CD4-positive, alpha-beta T cell treated with Interleukin-17A for 4 hours (primary cell): ENCODE data around the gene AATF.

Experiments
- DNase-seq: peaks from one replicate; pipeline ENCODE4 v3.0.0-alpha.2; 2020; ENCODE audit warnings: mixed read lengths

Gene AATF

GRCh38 chr17:36931697-36932382 lies 16.9 kb upstream of the AATF start:
- no peak for DNase-seq

GRCh38 chr17:36932383-36932693 lies 16.4 kb upstream of the AATF start:
- no peak for DNase-seq

- DNase-seq = no peak
Measured at GRCh38 chr17:36932694-36933511, 15.9 kb upstream of the AATF start.

GRCh38 chr17:36933512-36934143 lies 15.1 kb upstream of the AATF start:
- DNase-seq = no peak

GRCh38 chr17:36934144-36934691 lies 14.5 kb upstream of the AATF start:
- DNase-seq = no peak

GRCh38 chr17:36934692-36935630 lies 13.8 kb upstream of the AATF start:
- peak; percentile 30 for DNase-seq

- peak; percentile 26 for DNase-seq
Measured at GRCh38 chr17:36935671-36936454, 12.9 kb upstream of the AATF start.

- DNase-seq = no peak
Measured at GRCh38 chr17:36936455-36937000, 12.2 kb upstream of the AATF start.

- DNase-seq = peak; percentile 19
Measured at GRCh38 chr17:36937001-36937958, 11.5 kb upstream of the AATF start, which contains the start of gene LHX1. TSS of gene LHX1 (plus strand) at chr17:36937475. CDS start at chr17:36938198, 723 bp downstream.

GRCh38 chr17:36937959-36938565 lies 10.7 kb upstream of the AATF start:
- peak; percentile 27 for DNase-seq

GRCh38 chr17:36938566-36939051 lies 10.1 kb upstream of the AATF start:
- DNase-seq = no peak

GRCh38 chr17:36939052-36939801 lies 9.5 kb upstream of the AATF start:
- DNase-seq = no peak

- no peak for DNase-seq
Measured at GRCh38 chr17:36939802-36940312, 8.9 kb upstream of the AATF start.

- DNase-seq = no peak
Measured at GRCh38 chr17:36940313-36941264, 8.2 kb upstream of the AATF start.

- no peak for DNase-seq
Measured at GRCh38 chr17:36941265-36942010, 7.3 kb upstream of the AATF start.

GRCh38 chr17:36942019-36942599 lies 6.6 kb upstream of the AATF start:
- DNase-seq = no peak
